ENCODE results near the gene IRX3. TPM values are rescaled to one million over a fixed set of nuclear protein-coding genes. Genes with fewer than 3 reads are reported as not detected.

Gene IRX3
- total RNA-seq, 4 donors from 2014 or later = 50.9 to 112 (median 82.7) TPM

DNA sequence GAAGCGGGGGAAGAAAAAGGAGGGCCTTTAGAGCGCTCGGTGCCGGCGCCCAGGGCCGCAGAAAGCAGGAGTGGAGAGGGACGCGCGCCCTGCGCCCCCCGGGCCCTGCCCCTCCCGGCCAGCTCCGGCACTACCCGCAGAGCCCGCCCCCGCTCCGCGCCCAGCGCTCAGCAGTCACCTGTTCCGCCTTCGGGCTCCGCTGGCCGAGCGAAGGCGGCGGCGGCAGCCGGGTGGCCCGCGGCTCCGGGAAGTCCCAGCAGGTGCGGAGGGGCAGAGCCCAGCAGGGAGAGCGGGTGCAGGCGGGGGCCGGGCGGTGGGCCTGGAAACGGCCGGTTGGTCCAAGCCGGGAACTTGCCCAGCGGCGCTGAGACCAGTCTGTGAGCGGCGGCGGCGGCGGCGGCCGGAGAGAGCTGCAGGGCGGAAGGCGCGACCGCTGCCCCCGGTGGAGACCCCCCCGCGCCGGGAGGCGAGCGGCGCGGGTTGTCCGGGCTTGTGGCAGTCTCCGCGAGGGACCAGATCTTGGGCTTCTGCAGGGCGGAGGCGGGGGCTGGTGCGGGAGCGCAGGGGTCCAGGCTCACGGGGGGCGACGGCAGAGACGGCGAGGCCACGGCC lies 2.2 kb downstream of the IRX3 start:
- H3K36me3 ChIP-seq = peaks cover 11% of the 10 kb centered on the region
- peak overlapping the region; percentile 91 for H3K4me3 ChIP-seq
- peak overlapping the region; percentile 97 for H3K27ac ChIP-seq
- H3K9me3 ChIP-seq = no peaks in the 10 kb centered on the region
- TF ChIP-seq, protein P1, sequence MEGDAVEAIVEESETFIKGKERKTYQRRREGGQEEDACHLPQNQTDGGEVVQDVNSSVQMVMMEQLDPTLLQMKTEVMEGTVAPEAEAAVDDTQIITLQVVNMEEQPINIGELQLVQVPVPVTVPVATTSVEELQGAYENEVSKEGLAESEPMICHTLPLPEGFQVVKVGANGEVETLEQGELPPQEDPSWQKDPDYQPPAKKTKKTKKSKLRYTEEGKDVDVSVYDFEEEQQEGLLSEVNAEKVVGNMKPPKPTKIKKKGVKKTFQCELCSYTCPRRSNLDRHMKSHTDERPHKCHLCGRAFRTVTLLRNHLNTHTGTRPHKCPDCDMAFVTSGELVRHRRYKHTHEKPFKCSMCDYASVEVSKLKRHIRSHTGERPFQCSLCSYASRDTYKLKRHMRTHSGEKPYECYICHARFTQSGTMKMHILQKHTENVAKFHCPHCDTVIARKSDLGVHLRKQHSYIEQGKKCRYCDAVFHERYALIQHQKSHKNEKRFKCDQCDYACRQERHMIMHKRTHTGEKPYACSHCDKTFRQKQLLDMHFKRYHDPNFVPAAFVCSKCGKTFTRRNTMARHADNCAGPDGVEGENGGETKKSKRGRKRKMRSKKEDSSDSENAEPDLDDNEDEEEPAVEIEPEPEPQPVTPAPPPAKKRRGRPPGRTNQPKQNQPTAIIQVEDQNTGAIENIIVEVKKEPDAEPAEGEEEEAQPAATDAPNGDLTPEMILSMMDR (IDR thresholded peaks at IDR 0.05) = no peak
- no peak for TF ChIP-seq EP300 (IDR thresholded peaks at IDR 0.05)
- TF ChIP-seq POLR2AphosphoS5 (IDR thresholded peaks at IDR 0.05) = no peak
- TF ChIP-seq POLR2A (IDR thresholded peaks at IDR 0.05) = no peak
- H3K27me3 ChIP-seq = peaks cover 48% of the 10 kb centered on the region
- DNase-seq (ENCODE audit: low spot score in 2 of 2) = peak; percentile 69 to 74
- H3K4me1 ChIP-seq = peaks cover 29% of the 10 kb centered on the region
- WGBS = 10% methylated on average over 14 of the region's 73 CpGs

DNA sequence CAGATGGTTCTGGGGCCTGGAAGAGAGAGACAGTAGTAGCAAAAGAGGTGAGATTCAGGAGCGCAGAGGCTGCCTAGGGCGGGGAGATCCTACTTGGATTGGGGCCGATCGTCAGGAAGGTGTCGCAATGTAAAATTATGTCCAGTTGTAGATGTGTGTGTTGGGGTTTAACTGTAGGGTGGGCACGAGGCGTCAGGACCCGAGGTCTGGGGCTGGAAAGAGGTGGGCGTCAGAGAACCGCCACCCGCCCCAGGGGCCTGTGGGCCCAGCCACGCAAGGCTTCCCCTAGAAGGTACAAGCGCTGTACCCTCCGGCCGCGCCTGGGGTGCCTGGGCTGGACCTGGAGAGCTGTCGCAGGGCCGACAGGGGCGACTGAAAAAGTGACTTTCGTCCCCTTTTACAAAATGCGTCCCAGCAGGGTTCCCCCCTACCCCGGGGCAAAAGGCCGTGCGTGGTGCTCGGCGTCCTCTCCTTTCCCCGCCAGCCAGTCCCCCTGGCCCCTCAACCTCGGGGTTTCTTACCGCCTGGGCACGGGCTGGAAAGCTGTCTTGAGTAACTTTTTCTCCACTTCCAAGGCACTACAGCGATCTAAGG lies 2.8 kb downstream of the IRX3 start:
- TF ChIP-seq POLR2A (IDR thresholded peaks at IDR 0.05) (no peak), EP300 (IDR thresholded peaks at IDR 0.05) (no peak), POLR2AphosphoS5 (IDR thresholded peaks at IDR 0.05) (no peak)
- TF ChIP-seq, protein P1 (IDR thresholded peaks at IDR 0.05) = no peak
- H3K4me3 ChIP-seq = peak overlapping the region; percentile 91
- H3K27me3 ChIP-seq = peaks cover 45% of the 10 kb centered on the region
- DNase-seq (ENCODE audit: low spot score in 2 of 2) = peak in 1 of 2 donors; percentile 78
- peaks cover 29% of the 10 kb centered on the region for H3K4me1 ChIP-seq
- H3K9me3 ChIP-seq = no peaks in the 10 kb centered on the region
- peaks cover 9% of the 10 kb centered on the region for H3K36me3 ChIP-seq
- H3K27ac ChIP-seq = peak overlapping the region; percentile 97
- WGBS = 54% methylated on average over 27 of the region's 31 CpGs

DNA sequence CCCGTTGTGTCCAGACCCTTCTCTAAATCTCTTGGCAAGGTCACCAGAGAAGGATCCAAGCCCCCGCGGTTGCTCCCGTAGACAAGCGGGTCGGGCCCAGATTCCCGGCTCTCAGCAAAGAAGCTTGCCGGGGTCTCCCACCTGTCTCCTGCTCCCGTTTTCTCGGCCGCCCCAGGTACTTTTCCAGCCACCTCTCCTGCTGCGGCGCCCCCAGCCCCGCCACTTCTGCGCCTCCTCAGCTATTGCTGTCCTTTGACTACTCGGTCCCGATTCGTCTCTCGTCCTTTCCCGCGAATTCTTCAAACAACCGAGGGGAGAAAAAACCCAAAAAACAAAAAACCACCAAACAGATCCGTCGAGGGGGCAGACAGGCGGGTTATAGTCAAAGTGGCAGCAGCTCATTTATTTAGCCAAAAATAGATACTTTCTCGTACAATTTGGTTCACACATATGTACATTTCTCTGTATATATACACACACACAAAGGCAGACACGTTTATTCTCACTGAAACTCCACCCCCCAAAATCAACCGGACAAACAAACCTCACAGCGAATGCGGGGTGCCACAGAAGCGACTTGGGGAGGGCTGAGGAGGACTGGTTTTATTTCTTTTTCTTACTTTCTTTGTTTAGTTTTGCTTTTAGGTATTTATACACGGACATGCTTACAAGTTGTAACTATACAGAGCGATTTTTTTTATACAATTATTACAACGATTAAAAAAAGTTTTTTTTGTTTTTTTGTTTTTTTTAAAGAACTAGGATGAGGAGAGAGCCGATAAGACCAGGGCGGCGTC lies 3.5 kb downstream of the IRX3 start:
- Histone ChIP-seq H3K27me3 (peaks cover 42% of the 10 kb centered on the region), H3K9me3 (no peaks in the 10 kb centered on the region), H3K4me1 (peaks cover 31% of the 10 kb centered on the region), H3K27ac (peak overlapping the region; percentile 97), H3K36me3 (peaks cover 9% of the 10 kb centered on the region), H3K4me3 (peak overlapping the region; percentile 91)
- 65% methylated on average over 37 of the region's 37 CpGs for WGBS
- peak in 1 of 2 donors; percentile 80 for DNase-seq (ENCODE audit: low spot score in 2 of 2)
- TF ChIP-seq EP300 (IDR thresholded peaks at IDR 0.05) = no peak
- TF ChIP-seq POLR2A (IDR thresholded peaks at IDR 0.05) = no peak

DNA sequence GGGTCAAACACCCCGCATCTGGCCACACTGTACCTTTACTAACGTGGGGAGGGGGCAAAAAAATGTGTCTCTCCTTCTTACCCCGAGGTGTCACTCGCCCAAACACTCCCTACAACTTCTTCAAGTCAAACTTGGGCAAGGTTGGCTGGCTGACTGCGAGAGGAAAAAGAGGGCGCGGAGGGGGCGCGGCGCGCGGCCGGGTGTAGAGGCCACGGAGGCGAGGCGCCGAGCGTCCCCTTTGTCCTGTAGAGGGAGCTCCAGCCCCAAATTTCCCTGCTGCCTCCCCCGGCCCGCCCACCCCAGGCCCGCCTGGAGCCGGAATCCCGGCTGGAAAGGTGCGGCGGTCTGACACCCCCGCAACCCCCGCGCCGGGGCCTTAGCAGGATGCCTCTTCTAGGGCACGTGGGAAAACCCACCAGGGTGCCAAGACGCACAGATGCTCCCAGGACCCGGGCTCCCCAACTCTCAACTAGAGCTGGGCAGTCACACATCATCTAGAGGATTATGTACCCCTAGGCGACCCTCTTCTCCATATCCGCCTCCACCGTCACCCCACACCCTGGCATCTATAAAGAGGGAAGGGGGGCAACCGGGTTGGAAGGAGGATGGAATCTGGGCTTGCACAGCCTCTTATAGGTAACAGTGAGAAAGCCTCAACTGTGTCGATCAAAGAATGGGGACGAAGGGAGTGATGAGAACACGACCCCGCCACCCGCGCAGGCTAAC lies 4.2 kb downstream of the IRX3 start:
- Histone ChIP-seq H3K27me3 (peaks cover 38% of the 10 kb centered on the region), H3K4me1 (peaks cover 31% of the 10 kb centered on the region), H3K4me3 (peak overlapping the region; percentile 91), H3K9me3 (no peaks in the 10 kb centered on the region), H3K36me3 (peaks cover 9% of the 10 kb centered on the region), H3K27ac (peak overlapping the region; percentile 24)
- 71% methylated on average over 11 of the region's 42 CpGs for WGBS
- TF ChIP-seq, protein P1 (IDR thresholded peaks at IDR 0.05) = peak in 1 of 2 donors; percentile 47
- TF ChIP-seq POLR2A (IDR thresholded peaks at IDR 0.05) = no peak
- peak; percentile 65 to 84 for DNase-seq (ENCODE audit: low spot score in 2 of 2)

DNA sequence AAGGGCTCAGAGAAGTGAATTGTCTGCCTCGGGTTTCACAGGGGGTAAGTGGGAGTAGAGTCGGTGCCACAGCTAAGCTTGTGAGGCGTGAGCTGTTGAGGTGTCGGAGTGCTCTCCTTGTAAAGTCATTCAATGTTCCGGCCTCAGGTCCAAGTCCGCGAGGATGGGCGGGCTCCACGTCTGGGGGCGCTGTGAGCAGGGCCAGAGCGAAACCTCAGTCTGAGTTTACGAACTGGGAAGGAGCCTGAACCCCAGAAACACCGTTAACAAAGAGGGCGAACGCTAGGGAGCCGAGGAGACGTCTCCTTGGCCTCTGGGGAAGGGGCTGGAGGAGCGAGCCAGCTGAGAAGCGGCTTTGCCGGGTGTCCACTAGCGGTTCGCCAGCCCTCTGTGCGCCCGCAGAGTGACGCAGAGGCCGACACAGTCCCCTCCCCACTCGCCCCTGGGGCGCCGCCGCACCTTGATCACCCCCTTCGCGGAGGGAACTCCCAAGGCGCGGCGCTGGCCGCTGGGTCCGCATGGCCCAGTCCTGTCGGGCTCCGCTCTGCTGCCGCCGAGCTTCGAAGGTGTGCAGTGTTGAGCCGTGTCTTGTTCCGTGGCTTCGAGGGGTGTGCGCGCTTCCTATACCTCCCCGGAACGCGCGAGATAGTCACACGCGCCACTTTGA lies 4.9 kb downstream of the IRX3 start:
- Histone ChIP-seq H3K27ac (peak overlapping the region; percentile 13), H3K9me3 (no peaks in the 10 kb centered on the region), H3K4me3 (peak overlapping the region; percentile 91), H3K4me1 (peaks cover 26% of the 10 kb centered on the region), H3K36me3 (peaks cover 9% of the 10 kb centered on the region), H3K27me3 (peaks cover 31% of the 10 kb centered on the region)
- TF ChIP-seq, protein P1 (IDR thresholded peaks at IDR 0.05) = no peak
- TF ChIP-seq POLR2AphosphoS5 (IDR thresholded peaks at IDR 0.05) (no peak), POLR2A (IDR thresholded peaks at IDR 0.05) (no peak), EP300 (IDR thresholded peaks at IDR 0.05) (no peak)
- peak; percentile 56 to 64 for DNase-seq (ENCODE audit: low spot score in 2 of 2)
- whole genome bisulfite sequencing = 84% methylated on average over 53 of the region's 53 CpGs
